Type B pancreatic cell (in vitro differentiated cells): Measurements from ENCODE around the gene SDHA. TPM values are rescaled to one million over a fixed set of nuclear protein-coding genes. Genes with fewer than 3 reads are reported as not detected.

Experiments
- DNase-seq: peaks from one replicate; pipeline ENCODE4 v3.0.0; 2021; ENCODE audit warnings: mixed read lengths; ENCODE audit not compliant: unreplicated experiment; ENCODE audit errors: extremely low spot score
- H3K27ac Mint-ChIP-seq: 2 replicates; pipeline ENCODE4 v1.8.0; 2021; ENCODE audit warnings: mild to moderate bottlenecking, mixed read lengths
- H3K27me3 Mint-ChIP-seq: 2 replicates; pipeline ENCODE4 v1.8.0; 2021; ENCODE audit warnings: mixed read lengths
- H3K36me3 Mint-ChIP-seq: 2 replicates; pipeline ENCODE4 v1.8.0; 2021; ENCODE audit warnings: mixed read lengths
- H3K4me1 Mint-ChIP-seq: one replicate; pipeline ENCODE4 v1.8.0; 2021; ENCODE audit warnings: mixed read lengths; ENCODE audit not compliant: unreplicated experiment
- H3K4me3 Mint-ChIP-seq: 2 replicates; pipeline ENCODE4 v1.8.0; 2021; ENCODE audit warnings: mild to moderate bottlenecking, mixed read lengths
- H3K9me3 Mint-ChIP-seq: 2 replicates; pipeline ENCODE4 v1.8.0; 2021; ENCODE audit warnings: mixed read lengths
- total RNA-seq: library from RNA; stranded (reverse); gene quantifications from 2 replicates; pipeline ENCODE4 v1.2.1, GENCODE V29; 2021; ENCODE audit warnings: low replicate concordance
- TF ChIP-seq, protein P1 (sequence below): fragments of 200-600 bp; sonication (generic); conservative IDR thresholded peaks from 2 replicates; pipeline ENCODE4 v1.5.0; 2021; ENCODE audit warnings: antibody characterized with exemption, mild to moderate bottlenecking

The SDHA gene
- total RNA-seq, 1 donor from 2014 or later: 143 TPM

DNA sequence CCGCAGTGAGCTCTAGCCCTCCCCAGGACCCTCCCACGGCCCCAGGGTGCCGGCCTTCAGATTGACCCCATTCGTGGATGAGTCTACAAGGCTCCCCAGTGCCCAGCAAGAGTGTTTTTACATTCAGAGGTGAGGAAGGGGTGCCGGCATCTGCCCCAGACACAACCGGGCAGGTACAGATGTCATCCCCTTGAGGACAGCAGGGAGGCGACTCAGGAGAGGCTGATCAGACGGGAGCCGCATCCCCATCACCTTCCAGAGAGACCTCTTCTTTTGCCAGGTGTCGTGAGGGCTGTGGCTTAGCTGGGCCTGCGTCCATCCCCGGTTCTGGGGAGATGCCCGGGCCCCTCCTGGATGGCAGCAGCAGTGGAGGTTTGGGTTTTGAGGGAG is 31.1 kb upstream of the SDHA start:
- no peaks in the 10 kb centered on the region for H3K9me3 Mint-ChIP-seq
- H3K27ac Mint-ChIP-seq: no peak overlapping the region
- no peak overlapping the region for H3K4me3 Mint-ChIP-seq
- no peak for DNase-seq
- H3K4me1 Mint-ChIP-seq: peaks cover 16% of the 10 kb centered on the region
- H3K36me3 Mint-ChIP-seq: no peaks in the 10 kb centered on the region
- TF ChIP-seq, protein P1, sequence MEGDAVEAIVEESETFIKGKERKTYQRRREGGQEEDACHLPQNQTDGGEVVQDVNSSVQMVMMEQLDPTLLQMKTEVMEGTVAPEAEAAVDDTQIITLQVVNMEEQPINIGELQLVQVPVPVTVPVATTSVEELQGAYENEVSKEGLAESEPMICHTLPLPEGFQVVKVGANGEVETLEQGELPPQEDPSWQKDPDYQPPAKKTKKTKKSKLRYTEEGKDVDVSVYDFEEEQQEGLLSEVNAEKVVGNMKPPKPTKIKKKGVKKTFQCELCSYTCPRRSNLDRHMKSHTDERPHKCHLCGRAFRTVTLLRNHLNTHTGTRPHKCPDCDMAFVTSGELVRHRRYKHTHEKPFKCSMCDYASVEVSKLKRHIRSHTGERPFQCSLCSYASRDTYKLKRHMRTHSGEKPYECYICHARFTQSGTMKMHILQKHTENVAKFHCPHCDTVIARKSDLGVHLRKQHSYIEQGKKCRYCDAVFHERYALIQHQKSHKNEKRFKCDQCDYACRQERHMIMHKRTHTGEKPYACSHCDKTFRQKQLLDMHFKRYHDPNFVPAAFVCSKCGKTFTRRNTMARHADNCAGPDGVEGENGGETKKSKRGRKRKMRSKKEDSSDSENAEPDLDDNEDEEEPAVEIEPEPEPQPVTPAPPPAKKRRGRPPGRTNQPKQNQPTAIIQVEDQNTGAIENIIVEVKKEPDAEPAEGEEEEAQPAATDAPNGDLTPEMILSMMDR: no peak
- no peaks in the 10 kb centered on the region for H3K27me3 Mint-ChIP-seq

DNA sequence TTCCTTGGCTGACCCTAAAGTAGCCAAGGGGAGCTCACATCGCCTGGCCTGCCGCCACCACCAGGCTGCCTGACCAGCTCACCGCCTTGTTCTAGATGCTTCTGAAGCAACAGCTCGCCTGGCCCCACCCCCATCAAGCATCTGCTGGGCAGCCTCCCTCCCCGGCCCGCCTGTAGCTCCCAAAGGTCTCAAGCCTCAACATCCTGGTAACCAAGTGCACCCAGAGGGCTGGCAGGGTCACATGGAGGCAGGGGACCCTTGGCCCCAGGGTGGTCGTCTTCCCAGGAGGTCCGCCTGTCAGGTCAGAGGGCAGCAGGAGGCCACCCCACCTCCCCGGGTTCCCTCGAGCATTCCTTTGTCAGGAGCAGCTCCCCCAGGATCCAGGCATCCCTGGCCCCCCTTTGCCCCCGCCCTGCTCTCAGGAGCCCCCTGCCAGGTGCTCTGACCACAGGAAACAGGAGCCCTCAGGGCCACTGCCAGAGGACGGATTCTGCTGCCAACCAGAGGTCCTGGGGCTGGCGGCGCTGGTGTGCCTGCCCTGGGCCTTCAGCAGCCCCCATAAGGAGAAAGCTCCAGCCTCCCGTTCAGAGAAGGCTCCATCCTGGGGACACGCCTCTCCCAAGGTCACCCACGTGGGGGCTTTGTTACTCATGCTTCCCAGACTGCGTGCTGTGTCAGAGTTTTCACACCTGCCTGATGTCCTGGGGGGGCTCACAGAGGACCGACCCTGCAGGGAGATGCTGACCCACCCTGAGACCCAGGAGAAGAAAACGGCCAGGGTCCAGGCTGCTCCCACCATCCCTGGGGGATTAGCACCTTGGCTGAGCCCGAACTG is 30.3 kb upstream of the SDHA start:
- H3K36me3 Mint-ChIP-seq: no peaks in the 10 kb centered on the region
- no peak overlapping the region for H3K4me3 Mint-ChIP-seq
- no peak for DNase-seq
- no peaks in the 10 kb centered on the region for H3K27me3 Mint-ChIP-seq
- TF ChIP-seq, protein P1: no peak
- H3K4me1 Mint-ChIP-seq: peaks cover 16% of the 10 kb centered on the region
- H3K9me3 Mint-ChIP-seq: no peaks in the 10 kb centered on the region
- H3K27ac Mint-ChIP-seq: no peak overlapping the region

DNA sequence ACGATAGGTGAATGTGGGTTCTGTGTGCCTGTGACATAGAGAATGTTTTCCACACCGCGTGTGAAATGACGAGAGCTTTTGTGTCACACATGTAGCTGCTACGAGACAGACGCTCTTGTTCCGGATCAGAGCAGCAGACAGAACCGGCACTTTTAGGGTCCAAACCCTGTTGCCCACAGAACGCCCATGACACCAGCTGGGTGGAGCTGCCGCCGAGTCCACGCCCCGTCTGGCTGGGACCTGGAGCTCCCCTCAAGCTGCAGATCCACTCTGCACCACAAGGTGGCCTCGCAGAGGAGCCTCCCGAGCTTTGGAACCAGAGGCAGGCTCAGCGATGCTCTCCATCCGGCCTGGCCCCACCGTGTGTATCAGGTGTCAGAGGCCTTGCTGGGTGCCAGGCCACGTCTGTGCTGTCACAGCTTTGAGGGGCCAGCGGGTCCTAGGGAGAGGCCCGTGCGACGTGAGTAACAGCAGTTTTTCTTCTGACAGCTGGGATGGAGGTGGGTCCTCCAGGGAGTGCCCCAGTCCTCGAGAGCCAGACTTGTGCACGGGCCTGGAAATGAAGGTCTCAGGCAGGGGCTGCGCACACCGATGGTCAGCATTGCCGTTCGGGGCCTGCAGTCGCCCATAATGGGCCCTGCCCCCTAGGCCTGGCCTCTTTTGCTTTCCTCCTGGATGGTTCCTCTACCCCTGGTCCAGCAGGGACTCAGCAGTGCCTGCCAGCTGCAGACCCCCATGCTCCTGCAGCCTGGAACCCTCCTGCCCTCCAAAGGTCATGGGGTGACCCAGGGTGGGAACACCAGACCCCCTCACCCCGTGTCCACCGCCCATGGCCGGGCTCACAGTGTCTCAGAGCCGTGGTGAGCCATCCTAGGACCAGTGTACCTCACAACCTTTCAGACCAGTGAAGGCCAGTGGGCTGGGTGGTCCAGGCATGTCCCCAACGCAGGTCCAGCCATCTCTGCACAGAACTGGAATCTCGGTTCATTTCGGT is 29.3 kb upstream of the SDHA start:
- no peak overlapping the region for H3K27ac Mint-ChIP-seq
- H3K4me1 Mint-ChIP-seq: peaks cover 16% of the 10 kb centered on the region
- H3K36me3 Mint-ChIP-seq: no peaks in the 10 kb centered on the region
- peak overlapping the region; percentile 47 for H3K4me3 Mint-ChIP-seq
- DNase-seq: peak; percentile 90
- no peaks in the 10 kb centered on the region for H3K27me3 Mint-ChIP-seq
- H3K9me3 Mint-ChIP-seq: no peaks in the 10 kb centered on the region
- TF ChIP-seq, protein P1: peak; percentile 92

DNA sequence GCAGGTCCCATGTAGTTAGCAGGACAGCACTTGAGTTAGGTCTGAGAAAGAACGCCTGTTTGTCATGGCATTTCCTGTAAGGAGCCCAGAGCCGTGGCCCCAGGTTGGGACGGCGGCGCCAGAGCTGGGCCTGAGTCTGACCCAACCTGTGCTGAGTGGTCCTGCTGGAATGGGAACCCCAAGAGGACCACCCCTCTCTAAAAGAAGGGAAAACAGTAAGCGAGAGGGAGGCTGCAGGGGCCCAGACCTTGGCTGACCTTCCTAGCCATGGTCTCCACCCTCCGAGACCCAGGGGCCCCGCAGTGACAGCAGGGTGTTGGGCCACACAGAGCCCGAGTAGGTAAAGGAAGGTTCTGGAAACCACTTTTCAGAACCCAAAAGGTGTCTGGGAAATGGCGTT is 28.6 kb upstream of the SDHA start:
- Mint-ChIP-seq H3K36me3 (no peaks in the 10 kb centered on the region), H3K4me3 (no peak overlapping the region), H3K27me3 (no peaks in the 10 kb centered on the region), H3K9me3 (no peaks in the 10 kb centered on the region), H3K27ac (no peak overlapping the region), H3K4me1 (peaks cover 16% of the 10 kb centered on the region)
- DNase-seq: no peak
- TF ChIP-seq, protein P1: no peak

DNA sequence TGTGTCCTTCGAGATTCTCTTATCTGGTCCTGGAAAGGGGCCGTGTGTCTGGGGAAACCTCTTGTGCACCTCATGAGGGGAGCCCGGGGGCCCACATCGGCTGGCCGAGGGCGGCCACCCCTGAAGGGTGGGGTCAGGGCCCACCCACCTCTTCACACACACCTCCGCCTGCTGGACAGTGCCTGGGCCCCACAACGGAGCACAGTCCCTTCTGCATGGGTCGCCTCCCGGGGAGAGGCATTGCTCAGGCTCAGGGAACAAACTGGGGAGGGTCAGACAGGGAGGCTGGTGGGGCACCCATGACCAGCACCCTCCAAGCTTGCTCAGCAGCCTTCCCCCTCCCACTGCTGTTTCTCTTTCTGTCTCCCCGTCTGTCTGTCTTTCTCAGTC is 28.1 kb upstream of the SDHA start:
- Mint-ChIP-seq H3K9me3 (no peaks in the 10 kb centered on the region), H3K36me3 (no peaks in the 10 kb centered on the region), H3K27me3 (no peaks in the 10 kb centered on the region)

More for the DNA sequence above, 28.1 kb upstream of the SDHA start:
- Mint-ChIP-seq H3K4me1 (peaks cover 13% of the 10 kb centered on the region), H3K4me3 (no peak overlapping the region), H3K27ac (no peak overlapping the region)
- DNase-seq: no peak
- TF ChIP-seq, protein P1: no peak
